Coronary artery (tissue), 2 donors: Measurements from ENCODE around the gene PTPN13.
A peak's percentile ranks its signal among the peaks of the same experiment; 100 is the strongest.

Experiments
- DNase-seq: peaks from one replicate; pipeline ENCODE4 v3.0.0-alpha.2; 2017; ENCODE audit warnings: low spot score
- H3K27ac ChIP-seq, 2 donors: fragments of 200-600 bp; sonication (generic); one replicate each; pipeline ENCODE4 v1.5.1; 2016 to 2019
- H3K4me3 ChIP-seq: fragments of 200-600 bp; sonication (generic); 2 replicates; pipeline ENCODE4 v1.5.1; 2016; ENCODE audit warnings: mild to moderate bottlenecking, moderate library complexity
- TF ChIP-seq, protein P1 (sequence below): fragments of 200-600 bp; sonication (generic); IDR thresholded peaks from one replicate; pipeline ENCODE4 v1.5.1; 2019; ENCODE audit warnings: antibody characterized with exemption

Gene PTPN13

DNA sequence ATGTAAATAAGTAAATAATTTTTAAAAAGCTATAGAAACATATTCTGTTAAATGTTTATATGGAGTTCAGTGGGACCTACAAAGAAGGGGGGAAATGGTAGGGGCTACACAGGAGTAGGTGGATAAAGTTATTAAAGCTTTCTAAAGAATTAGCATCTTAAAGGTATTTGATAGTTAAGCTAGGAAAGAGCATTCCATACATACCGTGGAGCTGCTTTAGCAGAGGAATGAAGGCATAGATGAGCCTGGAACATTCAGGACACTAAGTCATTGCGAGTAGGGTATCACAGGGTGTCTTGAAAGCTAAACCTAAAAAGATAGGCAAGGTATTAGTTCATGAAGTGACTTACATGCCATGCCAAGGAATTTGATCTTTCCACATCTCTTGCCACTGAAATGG, 194.7 kb downstream of the PTPN13 start:
- TF ChIP-seq, protein P1, sequence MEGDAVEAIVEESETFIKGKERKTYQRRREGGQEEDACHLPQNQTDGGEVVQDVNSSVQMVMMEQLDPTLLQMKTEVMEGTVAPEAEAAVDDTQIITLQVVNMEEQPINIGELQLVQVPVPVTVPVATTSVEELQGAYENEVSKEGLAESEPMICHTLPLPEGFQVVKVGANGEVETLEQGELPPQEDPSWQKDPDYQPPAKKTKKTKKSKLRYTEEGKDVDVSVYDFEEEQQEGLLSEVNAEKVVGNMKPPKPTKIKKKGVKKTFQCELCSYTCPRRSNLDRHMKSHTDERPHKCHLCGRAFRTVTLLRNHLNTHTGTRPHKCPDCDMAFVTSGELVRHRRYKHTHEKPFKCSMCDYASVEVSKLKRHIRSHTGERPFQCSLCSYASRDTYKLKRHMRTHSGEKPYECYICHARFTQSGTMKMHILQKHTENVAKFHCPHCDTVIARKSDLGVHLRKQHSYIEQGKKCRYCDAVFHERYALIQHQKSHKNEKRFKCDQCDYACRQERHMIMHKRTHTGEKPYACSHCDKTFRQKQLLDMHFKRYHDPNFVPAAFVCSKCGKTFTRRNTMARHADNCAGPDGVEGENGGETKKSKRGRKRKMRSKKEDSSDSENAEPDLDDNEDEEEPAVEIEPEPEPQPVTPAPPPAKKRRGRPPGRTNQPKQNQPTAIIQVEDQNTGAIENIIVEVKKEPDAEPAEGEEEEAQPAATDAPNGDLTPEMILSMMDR: no peak
- H3K4me3 ChIP-seq: no peak overlapping the region
- no peak for DNase-seq
- no peak overlapping the region for H3K27ac ChIP-seq

DNA sequence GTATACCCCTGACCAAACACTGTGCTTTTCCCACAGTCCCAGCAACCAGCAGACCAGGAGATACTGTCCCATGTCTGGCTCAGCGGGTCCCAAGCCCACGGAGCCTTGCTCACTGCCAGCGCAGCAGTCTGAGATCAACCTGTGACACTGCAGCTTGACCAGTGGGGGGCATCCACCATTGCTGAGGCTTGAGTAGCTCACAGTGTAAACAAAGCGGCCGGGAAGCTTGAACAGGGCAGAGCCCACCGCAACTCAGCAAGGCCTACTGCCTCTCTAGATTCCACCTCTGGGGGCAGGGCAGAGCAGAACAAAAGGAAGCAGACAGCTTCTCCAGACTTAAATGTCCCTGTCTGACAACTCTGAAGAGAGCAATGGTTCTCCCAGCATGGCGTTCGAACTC, 197.0 kb downstream of the PTPN13 start:
- TF ChIP-seq, protein P1: no peak

DNA sequence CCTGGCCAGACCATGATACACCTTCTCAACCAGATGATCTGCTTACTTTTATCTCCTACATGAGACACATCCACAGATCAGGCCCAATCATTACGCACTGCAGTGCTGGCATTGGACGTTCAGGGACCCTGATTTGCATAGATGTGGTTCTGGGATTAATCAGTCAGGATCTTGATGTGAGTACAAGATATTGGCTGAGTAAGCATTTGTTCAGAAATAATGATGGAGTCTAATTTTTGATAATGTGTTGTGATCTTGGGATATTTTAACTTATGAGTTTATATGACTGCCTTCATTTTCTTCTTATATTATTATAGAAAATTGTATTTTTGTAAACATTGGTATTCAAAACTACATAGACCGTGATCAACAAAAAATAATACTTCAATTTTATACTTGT, 215.7 kb downstream of the PTPN13 start:
- Histone ChIP-seq H3K27ac (no peak overlapping the region), H3K4me3 (no peak overlapping the region)
- DNase-seq: no peak
- TF ChIP-seq, protein P1: no peak

More for the DNA sequence above, 197.0 kb downstream of the PTPN13 start:
- no peak overlapping the region for H3K4me3 ChIP-seq
- DNase-seq: no peak
- no peak overlapping the region for H3K27ac ChIP-seq

GRCh38 chr4:86810847-86811246, 216.7 kb downstream of the PTPN13 start:
- TF ChIP-seq, protein P1: no peak
- Histone ChIP-seq H3K4me3 (no peak overlapping the region), H3K27ac (no peak overlapping the region)
- DNase-seq: no peak

DNA sequence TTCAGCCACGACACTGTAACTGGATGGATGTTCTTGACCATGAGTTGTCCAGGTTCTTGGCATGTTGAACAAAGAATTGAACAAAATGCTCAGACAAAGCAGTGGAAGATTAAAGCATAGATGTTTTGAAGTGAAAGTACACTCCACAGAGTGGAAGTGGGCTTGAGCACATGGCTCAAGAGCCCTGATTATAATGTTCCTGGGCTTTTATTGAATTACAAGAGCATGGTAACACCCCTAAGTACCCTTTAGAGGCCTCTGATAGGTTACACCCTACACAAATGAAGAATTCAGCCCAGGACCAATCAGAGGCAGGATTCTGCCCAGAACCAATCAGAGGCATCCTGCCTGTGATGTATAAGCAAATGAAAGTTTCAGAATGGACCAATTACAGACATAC, 221.5 kb downstream of the PTPN13 start:
- TF ChIP-seq, protein P1: no peak
- H3K4me3 ChIP-seq: no peak overlapping the region
- H3K27ac ChIP-seq: peak overlapping the region in 1 of 2 donors; percentile 49
- no peak for DNase-seq

- no peak for DNase-seq
- Histone ChIP-seq H3K4me3 (no peak overlapping the region), H3K27ac (peak overlapping the region in 1 of 2 donors; percentile 49)
- TF ChIP-seq, protein P1: no peak
Observed at GRCh38 chr4:86816501-86817273, 222.6 kb downstream of the PTPN13 start.

DNA sequence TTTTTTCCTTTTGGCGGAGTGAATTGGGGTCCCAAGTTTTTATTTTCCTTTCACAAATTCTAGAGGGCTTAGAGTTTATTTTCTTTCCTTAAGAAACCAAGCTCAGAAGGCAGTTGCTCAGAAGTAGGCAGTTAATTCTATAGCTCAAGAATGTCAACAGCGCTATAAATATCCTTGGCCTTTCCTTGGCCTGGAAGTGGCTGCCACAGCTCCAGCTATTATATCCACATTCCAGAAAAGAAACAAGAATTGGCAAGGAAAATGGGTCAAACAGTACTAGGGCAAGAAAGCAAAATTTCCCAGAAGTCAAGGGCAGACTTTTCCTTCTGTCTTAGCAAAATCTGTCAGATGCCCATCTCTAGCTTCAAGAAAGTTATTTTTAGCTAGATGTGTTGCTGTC, 224.1 kb downstream of the PTPN13 start:
- Histone ChIP-seq H3K27ac (no peak overlapping the region), H3K4me3 (no peak overlapping the region)
- no peak for DNase-seq
- TF ChIP-seq, protein P1: no peak
